Testis (tissue), 3 donors: ENCODE measurements around the gene ADAMTS12. TPM values are rescaled to one million over a fixed set of nuclear protein-coding genes. Genes with fewer than 3 reads are reported as not detected.
A peak's percentile ranks its signal among the peaks of the same experiment; 100 is the strongest.

ENCODE experiments used
- DNase-seq: peaks from one replicate; pipeline ENCODE4 v3.0.0-alpha.2; 2019
- H3K27ac ChIP-seq, 2 donors: fragments of 200-600 bp; sonication (generic); one replicate each; pipeline ENCODE4 v1.5.1; 2019
- H3K27me3 ChIP-seq: fragments of 200-600 bp; sonication (generic); one replicate; pipeline ENCODE4 v1.5.1; 2019
- H3K36me3 ChIP-seq: fragments of 200-600 bp; sonication (generic); one replicate; pipeline ENCODE4 v1.5.1; 2017; ENCODE audit warnings: low read depth; ENCODE audit errors: missing control alignments
- H3K4me1 ChIP-seq: fragments of 200-600 bp; sonication (generic); one replicate; pipeline ENCODE4 v1.5.1; 2019
- H3K4me3 ChIP-seq, 2 donors: fragments of 200-600 bp; sonication (generic); one replicate each; pipeline ENCODE4 v1.5.1; 2017 to 2019
- H3K9me3 ChIP-seq: fragments of 200-600 bp; sonication (generic); one replicate; pipeline ENCODE4 v1.5.1; 2017
- CTCF ChIP-seq, 3 experiments: fragments of 450-650 bp in 2 of 3; fragments of 200-600 bp in 1 of 3; sonication (generic) in 1 of 3; IDR thresholded peaks; one replicate each; pipeline ENCODE4 v1.5.1; 2016 to 2019; ENCODE audit warnings: antibody characterized with exemption in 3 of 3, mild to moderate bottlenecking in 2 of 3, moderate library complexity in 1 of 3
- POLR2A ChIP-seq: fragments of 450-650 bp; IDR thresholded peaks from one replicate; pipeline ENCODE4 v1.6.1; 2017; ENCODE audit warnings: antibody characterized with exemption, mild to moderate bottlenecking, moderate library complexity
- WGBS, 2 donors: methylation state at CpG; one replicate each; pipeline ENCODE4 v1.1.5; 2018; 5-methylcytosine and 5-hydroxymethylcytosine counted together
- intact Hi-C: fragments of 100-400 bp; cut with DNase I; formaldehyde crosslinking; loops from one replicate; pipeline ENCODE4 v1.15.1; 2023; ENCODE audit warnings: low total_unique reads
- polyA plus RNA-seq: library from polyadenylated mRNA; stranded (reverse); fragments of 350-450 nt; fragmentation: Illumina TruSeq; extraction: RNeasy Lipid Tissue Mini Kit (QIAGEN cat#74804); gene quantifications from one replicate; pipeline ENCODE4 v1.2.3, GENCODE V29; 2014; ENCODE audit warnings: low read depth, low replicate concordance; ENCODE audit not compliant: insufficient read depth
- total RNA-seq, 2 donors: library from RNA; depleted of rRNA; stranded (reverse); fragments of >200 nt; gene quantifications; one replicate each; pipeline ENCODE4 v1.2.3, GENCODE V29; 2016

Gene ADAMTS12
- total and polyA plus RNA-seq, 3 donors from 2014 or later: 4.9 to 9.3 (median 7.5) TPM

- WGBS, 2 donors: 19 to 40% methylated on average over 3 of the region's 3 CpGs
- Histone ChIP-seq H3K4me3 (no peak overlapping the region), H3K9me3 (no peaks in the 10 kb centered on the region), H3K36me3 (no peaks in the 10 kb centered on the region), H3K4me1 (no peaks in the 10 kb centered on the region), H3K27me3 (no peaks in the 10 kb centered on the region), H3K27ac (no peak overlapping the region)
- no peak for DNase-seq
- intact Hi-C loops: no loop called here
- no peak for TF ChIP-seq CTCF (IDR thresholded peaks at IDR 0.05)
- TF ChIP-seq POLR2A: no peak
Observed at GRCh38 chr5:33579152-33579551, 312.6 kb downstream of the ADAMTS12 start.

- no peaks in the 10 kb centered on the region for H3K36me3 ChIP-seq
- WGBS, 2 donors: 92 to 93% methylated on average over 10 of the region's 10 CpGs
- DNase-seq: no peak
- no peak for TF ChIP-seq CTCF (IDR thresholded peaks at IDR 0.05)
- TF ChIP-seq POLR2A: no peak
- H3K27ac ChIP-seq: no peak overlapping the region
- H3K27me3 ChIP-seq: no peaks in the 10 kb centered on the region
- H3K4me1 ChIP-seq: no peaks in the 10 kb centered on the region
- no peak overlapping the region for H3K4me3 ChIP-seq
- no peaks in the 10 kb centered on the region for H3K9me3 ChIP-seq
- intact Hi-C loops: no loop called here
Observed at GRCh38 chr5:33576726-33577590, 314.8 kb downstream of the ADAMTS12 start.

- DNase-seq: peak; percentile 77
- Histone ChIP-seq H3K27ac (no peak overlapping the region), H3K27me3 (no peaks in the 10 kb centered on the region), H3K4me3 (no peak overlapping the region), H3K4me1 (peaks cover 5% of the 10 kb centered on the region), H3K9me3 (no peaks in the 10 kb centered on the region), H3K36me3 (no peaks in the 10 kb centered on the region)
- intact Hi-C loops: no loop called here
- 45 to 50% methylated on average over 2 of the region's 2 CpGs for WGBS, 2 donors
- TF ChIP-seq POLR2A (no peak), CTCF (IDR thresholded peaks at IDR 0.05) (no peak)
Observed at GRCh38 chr5:33565324-33565723, 326.5 kb downstream of the ADAMTS12 start.

GRCh38 chr5:33563983-33564908, 327.5 kb downstream of the ADAMTS12 start:
- TF ChIP-seq CTCF (IDR thresholded peaks at IDR 0.05): no peak
- no peak for TF ChIP-seq POLR2A
- no peaks in the 10 kb centered on the region for H3K36me3 ChIP-seq
- no peaks in the 10 kb centered on the region for H3K27me3 ChIP-seq
- H3K9me3 ChIP-seq: no peaks in the 10 kb centered on the region
- WGBS, 2 donors: 73 to 75% methylated on average over 2 of the region's 2 CpGs
- no peak for DNase-seq
- intact Hi-C loops: no loop called here
- no peak overlapping the region for H3K4me3 ChIP-seq
- H3K4me1 ChIP-seq: peaks cover 5% of the 10 kb centered on the region
- no peak overlapping the region for H3K27ac ChIP-seq
